Kidney capillary endothelial cell (primary cell): ENCODE results near the gene TXNL4A.

Experiments
- DNase-seq: peaks from one replicate; pipeline ENCODE4 v3.0.0-alpha.2; 2018; ENCODE audit warnings: low spot score

Gene TXNL4A

DNA sequence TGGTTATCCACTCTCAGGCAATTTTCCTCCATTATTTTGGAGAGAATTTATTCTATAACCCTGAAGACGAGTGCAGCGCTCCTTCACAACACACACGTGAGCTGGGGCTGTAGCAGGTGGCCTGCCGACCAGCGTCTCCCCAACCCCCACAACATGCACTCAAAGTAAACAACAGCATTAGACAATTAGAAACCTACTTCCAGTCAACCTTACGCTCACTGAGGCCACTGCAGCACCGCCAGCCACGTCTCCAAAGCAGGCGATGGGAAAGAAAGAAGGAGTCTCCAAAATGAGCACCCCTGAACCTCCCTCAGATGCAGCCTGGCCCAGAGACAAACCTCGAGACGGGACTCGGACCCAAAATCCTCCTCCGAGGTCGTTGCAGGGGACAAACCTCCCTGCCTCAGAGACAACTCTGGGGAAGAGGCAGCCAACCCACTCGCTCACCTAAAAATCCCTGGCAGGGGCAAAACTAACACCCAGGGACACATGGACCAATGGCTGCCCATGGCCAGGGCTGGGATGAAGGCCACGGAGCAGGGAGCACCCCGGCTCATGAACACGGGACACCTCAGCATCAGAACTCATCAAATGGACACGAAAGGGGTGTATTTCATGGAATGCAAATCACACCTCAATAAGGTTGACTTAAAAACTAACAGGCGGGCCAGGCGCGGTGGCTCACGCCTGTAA lies 39.5 kb downstream of the TXNL4A start:
- no peak for DNase-seq

DNA sequence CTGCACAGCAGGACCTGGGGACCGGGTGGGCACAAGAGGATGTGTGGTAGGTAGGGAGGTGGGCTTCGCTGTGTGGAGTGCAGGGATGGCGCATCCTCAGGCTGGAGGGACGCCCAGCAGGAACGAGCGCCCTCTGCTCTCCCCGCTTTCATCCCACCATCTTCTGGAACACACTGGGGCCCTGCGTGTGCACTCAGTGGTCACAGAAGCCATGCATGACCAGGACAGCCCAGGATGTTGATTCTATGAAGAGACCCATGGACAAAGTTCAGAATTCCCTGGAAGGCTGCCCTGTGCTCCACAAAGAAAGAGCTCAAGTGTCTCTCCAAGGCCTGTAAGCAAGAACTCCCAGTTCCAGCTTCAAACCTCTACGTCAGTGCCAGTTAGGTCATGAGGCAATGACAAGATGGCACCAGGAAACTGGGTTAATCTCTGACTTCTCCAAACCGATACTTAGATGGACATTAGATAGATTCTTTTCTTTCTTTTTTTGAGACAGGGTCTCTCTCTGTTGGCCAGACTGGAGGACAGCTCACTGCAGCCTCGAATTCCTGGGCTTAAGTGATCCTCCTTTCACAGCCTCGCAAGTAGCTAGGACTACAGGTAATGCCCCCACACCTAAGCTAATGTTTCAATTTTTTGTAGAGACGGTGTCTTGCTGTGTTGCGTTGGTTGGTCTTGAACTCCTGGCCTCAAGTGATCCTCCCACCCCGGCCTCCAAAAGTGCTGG lies 40.3 kb downstream of the TXNL4A start:
- DNase-seq: no peak

DNA sequence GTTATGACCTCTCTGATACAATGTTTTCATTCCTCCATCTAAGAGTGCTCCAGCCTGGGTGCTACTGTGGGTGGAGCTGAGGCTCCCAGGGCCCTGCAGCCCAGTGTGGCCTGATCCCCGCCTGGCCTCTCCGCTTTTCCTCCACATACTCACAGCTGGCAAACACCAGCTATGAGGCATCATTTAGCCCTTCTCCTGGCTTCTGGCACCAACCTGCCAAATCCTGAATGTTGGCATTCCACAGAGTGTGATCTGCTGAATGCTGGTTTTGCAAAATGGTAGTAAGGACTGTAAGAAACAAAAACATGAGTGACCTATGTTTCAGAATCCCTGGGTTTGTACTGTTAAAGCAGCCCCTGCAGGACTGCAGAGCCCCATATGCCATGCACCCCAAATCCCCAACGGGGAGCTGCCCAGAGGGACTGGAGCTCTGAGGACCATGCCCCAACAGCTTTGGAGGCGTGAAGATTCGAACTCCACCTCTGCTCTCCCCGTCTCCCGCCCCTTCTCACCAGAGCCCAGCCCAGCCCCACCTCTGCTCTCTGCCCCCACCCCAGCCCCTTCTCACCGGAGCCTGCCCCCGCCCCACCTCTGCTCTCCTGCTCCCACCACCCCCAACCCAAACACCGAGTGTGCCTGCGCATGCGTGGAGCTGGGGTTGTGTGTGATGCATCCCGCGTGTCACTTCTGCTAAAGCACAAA lies 41.2 kb downstream of the TXNL4A start:
- DNase-seq: no peak

DNA sequence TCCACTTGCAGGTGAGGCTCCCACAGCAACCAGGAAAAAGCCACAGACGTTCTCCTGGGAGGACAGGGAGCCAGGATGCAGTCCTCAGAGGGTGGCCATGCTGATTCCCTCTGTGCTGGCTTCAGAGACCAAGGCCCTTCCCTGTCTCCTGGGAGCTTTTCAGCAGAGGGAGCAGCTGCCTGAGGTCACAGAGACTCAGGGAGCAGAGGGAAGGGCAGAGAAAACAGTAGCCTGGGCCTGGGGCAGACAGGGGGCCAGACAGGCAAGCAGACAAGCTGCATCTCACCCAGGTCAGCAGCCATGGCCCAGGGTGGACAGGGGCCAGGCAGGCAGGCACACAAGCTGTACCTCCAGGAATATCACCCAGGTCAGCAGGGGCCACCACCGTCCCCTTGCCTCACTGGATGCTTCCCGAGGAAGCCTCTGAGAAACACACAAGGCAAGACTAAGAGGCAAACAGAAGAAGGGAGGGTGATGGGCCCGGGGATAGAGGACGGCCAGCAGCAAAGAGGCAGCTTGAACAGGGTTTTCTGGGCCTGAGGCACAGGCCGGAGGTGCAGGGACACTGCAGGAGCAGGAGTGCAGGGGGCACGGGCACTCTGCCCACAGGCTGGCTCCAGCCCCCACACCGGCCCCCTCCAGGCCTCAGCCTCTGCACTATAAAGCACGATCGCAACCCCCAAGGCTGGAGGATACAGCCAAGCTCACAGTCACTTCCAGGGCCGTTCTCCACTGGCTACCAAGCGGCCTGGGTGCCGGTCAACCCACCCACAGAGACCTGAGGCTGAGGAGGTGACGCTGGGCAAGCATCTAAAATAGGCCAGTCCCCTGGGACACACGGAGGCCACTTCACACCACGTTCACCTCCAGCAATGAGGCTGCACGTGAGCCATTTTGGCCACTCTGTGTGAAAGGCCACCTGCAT lies 43.0 kb downstream of the TXNL4A start:
- no peak for DNase-seq

DNA sequence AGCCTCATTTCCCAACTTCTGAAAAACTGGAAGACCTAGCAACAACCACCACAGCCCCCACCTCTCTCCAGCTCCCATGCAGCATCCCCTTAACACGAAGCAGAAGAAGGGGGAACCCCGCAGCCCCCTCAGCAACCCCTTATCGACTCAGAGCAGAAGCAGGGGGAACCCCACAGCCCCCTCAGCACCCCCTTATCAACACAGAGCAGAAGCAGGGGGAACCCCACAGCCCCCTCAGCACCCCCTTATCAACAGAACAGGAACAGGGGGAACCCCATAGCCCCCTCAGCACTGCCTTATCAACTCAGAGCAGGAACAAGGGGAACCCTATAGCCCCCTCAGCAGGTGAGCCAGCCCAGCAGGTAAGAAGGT lies 43.6 kb downstream of the TXNL4A start:
- DNase-seq: no peak

DNA sequence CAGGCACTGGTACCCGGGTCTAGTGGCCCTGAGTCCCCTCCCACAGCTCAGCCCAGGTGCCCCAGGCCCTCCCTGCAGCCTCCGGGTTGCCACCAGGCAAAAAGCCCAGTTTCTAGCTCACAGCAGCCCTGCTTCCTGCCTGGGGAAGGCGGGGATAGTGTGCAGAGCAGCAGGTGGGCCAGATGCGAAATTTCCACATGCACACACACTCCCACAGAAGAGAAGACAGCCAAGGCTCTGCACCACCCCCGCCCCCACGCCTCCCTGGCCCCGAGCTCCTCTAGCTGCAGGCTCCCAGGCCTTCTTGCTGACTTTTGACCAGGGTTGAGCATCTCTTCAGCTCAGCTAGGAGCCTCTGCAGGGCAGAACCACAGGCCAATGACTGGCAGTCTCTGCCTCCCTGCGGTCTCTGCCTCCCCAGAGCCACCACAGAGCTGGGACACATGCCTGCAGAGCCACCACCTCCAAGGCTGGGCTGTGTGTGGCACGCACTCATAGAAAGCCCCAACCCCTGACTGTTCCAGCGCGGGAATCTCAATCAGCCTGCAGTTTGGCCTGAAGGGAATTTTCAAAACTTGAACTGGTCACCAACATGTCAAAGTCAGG lies 44.1 kb downstream of the TXNL4A start:
- no peak for DNase-seq

DNA sequence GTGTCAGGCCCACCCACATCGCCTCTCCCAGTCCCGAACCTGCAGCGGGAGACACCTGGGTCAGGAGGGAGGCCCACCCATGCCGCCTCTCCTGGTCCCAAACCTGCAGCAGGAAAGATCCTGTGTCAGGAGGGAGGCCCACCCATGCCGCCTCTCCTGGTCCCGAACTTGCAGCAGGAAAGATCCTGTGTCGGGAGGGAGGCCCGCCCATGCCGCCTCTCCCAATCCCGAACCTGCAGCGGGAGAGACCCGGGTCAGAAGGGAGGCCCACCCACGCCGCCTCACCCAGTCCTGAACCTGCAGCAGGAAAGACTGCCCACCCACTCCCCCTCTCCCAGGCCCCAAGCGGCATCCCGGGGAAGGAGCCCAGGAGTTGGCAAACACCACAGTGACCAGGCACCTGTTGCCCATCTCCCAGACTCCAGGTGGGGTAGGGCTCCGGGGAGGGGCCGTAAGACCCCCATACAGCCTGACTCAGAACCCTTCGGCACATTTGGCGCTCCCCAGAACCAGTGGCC lies 44.7 kb downstream of the TXNL4A start:
- no peak for DNase-seq

DNA sequence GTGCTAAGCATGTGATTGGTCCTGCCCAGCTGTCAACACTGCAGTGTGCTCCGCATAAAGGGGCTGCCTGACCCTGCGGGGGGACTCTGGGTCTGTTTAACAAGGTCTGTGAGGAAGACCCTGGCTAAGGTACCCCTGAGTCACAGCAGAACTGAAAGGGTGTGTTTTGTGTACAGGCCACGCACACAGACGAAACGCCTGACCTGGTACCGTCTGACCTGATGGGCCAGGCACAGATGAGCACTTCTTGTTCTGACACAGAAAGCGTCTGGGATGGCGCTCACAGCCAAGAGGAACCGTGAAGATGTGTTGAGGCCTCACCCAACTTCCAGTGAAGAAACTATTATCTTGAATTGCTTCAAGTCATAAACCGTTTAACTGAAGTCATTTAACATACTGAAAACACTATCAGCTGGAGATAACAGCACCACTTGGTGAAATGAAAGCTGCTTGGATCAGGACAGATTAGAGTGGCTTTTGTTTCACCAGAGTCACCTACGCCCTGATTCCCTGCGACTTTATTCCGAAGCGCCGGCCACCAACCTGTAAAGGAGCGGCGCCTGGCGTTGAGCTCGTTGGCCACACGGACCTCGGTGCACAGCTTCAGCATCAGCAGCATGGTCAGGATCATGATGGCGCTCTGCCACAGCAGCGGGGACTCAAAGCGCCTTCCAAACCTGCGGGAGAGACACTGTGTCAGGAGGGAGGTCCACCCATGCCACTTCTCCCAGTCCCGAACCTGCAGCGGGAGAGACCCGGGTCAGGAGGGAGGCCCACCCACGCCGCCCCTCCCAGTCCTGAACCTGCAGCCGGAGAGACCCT lies 45.4 kb downstream of the TXNL4A start:
- DNase-seq: no peak

DNA sequence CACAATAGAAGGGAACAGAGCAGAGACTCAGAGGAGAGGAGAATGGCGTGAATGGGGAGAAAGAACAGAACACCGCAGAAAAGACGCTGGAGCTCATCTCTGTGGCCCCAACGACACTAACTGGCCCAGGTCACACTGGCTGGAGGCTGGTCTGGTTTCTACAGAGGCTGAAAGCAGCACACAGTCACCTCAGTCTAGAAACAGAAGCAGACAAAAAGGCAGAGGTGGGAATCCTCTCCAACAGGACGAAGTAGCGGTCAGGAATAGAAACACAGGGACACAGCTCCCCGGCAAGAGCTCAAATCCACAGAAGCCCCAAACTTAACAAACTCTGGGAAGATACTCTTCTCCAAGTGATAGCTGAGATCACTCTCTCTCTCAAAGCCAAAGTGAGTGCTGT lies 46.2 kb downstream of the TXNL4A start:
- no peak for DNase-seq

DNA sequence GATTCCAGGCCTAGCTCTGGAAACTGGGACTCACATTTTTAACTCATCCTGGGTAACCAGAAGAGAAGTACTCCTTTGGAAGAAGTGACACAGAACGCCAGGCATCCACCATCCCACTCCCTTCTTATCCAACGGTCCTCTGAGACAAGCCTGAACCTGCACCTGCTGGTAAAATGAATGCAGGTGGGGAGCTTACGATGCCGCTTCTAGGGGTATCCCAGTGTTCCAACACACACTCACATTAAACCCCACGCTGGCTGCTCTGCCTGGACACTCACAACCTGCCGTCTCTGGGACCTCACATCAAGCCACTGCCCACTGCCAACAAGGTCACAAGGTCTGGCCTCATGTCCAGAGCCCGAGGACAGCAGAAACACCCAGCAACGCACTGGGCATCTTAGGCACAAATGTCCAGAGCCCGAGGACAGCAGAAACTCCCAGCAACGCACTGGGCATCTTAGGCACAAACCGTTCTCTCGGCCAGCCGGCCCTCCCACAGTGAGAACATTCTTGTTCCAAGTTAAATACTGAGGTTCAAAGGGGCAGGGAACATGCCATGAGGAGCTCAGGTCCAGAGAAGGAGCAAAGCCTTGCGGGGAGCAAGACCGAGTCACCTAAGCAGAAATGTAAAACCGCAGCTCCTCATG lies 46.8 kb downstream of the TXNL4A start:
- no peak for DNase-seq

DNA sequence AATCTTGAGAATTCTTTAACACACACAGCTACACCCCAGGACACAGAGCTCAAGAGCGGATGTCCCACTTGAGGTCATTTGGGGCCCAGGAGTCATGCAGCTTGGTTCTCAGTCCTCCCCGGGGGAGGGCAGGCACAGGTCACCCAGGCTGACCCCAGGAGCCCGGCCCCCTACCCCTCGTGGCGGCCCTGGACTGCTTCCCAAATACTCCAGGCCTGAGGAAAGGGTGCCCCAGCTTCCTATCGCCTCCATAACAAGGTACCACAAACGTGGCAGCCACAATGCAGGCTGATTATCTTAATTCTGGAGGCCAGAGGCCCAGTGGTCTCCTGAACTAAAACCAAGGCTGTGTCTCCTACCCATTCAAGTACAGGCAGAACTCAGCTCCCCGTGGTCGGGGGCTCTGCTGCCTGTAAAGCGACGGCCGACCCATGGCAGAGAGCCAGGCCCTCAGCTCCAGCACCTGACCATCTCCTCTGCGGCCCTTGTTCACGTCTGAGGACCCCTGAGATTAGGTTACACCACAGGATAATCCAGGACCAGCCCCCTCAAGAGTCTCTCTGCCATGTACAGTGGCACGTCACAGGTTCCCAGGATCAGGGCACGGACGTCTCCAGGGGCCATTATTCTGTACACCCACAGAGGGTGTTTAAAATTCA lies 47.4 kb downstream of the TXNL4A start:
- DNase-seq: no peak

DNA sequence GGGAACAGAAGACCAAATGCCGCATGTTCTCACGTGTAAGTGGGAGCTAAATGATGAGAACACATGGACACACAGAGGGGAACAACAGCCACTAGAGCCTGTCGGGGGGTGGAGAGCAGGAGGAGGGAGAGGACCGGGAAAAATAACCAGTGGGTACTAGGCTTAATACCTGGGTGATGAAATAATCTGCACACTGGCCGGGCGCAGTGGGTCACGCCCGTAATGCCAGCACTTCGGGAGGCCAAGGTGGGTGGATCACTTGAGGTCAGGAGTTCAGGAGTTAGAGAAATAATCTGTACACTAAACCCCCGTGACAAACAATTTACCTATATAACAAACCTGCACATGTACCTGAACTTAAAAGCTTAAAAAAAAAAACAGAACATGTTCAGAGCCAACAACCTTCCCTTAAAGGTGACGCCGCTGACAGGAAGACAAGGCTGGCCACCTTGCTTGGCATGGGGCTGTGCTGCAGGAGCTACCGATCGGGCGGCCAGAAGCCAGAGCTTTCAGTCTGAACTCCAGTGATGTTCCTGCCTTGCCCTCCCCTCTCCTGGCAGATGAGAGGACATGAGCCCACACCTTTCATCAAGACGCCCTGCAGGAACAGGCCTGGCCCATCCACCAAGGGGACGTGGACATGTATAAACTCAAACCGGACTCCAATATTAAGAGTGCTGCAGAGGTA lies 48.1 kb downstream of the TXNL4A start:
- no peak for DNase-seq

DNA sequence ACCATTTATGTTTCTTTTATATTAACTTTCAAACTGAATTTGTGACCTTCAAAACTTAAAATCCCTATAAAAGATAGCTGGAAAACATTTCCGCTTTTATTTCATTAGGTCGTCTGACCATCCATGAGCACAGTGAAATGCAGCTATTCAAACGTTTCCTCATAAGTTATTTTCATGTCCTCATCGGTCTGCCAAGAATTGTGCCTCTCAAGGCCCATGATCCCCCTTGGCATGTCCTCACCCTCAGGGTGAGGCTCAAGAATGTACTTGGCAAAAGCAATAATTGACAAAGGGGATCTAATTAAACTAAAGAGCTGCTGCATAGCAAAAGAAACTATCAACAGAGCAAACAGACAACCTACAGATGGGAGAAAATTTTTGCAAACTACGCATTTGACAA lies 49.3 kb downstream of the TXNL4A start:
- no peak for DNase-seq

DNA sequence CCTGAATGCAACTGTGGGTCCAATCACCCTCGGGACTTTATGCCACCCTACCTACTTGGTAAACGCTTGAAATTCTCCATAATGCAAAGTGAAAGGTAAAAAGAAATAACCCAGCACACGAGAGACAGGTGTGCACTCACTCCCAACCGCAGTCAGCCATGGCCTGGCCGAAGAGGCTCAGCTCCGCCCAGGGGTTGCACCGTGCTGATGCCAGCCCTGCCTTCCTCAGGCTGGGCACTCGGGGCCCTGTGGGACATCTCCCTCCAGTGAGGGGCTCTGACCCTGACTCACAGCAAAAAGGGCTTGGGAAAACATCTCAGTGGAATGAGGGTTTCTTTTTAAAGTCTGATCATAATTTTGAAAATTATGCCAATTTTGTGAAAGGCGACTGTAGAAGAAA lies 50.2 kb downstream of the TXNL4A start:
- no peak for DNase-seq

DNA sequence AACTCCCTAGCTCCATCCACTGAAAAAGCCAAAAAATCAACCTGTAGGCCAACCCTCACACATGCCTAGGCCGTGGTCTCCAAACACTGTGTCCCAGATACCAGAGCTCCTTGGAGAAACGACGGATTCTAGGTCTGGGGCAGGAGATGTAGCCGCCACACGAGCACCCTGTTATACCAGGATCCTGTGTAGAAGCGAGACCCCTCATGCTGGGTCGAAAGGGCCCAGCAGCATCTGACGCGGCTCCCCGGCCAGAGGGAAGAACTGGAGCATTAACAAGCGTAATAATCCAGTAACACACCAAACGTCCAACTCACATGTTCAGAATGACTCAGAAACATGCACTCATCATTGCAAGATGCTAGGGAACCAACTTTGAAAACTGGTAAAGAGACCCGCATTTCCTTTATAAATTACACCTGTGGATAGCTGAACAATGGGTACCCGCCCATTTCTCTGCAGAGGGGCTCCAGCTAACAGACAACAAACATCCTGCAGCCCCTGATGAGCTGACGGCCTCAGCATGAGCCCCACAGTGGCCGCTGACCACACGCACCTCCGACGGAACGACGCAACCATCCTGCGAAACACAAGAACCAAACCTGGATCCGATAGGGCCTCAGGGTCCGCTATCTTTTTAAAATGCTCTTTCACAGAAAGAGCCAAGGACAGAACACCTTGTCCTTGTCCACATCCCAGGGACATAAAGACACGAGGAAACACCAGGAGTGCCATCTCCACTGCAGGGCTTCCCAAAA lies 51.1 kb downstream of the TXNL4A start:
- no peak for DNase-seq

DNA sequence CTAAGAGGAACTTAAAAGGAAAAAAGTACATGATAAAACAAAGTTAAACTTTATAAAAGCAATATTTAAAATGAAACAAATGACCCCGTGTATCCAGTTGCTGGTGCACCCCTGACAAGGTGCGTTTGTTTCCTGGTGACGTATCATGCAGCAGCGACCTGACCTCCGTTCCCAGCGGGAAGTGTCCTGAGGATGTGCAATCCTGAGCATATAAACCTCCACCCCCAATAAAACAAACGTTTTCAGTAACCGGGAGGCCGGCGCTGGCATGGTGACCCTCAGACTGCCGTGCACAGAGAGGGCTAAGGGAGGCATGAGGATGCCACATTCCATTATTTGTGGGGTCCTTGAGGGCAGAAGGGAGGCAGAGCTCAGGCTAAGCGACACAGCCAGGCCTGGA lies 51.7 kb downstream of the TXNL4A start:
- DNase-seq: no peak

DNA sequence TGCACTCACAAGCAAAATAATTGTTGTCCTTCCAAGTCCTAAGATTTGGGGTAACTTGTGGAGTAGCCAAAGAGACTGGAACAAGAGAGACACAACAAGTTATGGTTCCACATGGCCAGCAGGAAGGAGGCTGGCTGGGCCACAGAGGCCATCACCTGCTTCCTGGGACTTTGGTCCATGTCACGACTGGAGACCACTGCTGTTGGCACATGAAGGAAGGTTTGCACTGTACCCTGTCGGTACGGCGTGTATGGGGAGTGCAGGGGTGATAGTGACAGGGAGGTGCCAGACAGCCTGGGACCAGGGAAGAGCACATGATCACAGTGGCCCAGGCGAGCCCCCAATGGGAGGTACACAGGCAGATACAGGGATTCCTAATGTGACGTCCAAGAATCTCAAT lies 52.4 kb downstream of the TXNL4A start:
- DNase-seq: no peak

DNA sequence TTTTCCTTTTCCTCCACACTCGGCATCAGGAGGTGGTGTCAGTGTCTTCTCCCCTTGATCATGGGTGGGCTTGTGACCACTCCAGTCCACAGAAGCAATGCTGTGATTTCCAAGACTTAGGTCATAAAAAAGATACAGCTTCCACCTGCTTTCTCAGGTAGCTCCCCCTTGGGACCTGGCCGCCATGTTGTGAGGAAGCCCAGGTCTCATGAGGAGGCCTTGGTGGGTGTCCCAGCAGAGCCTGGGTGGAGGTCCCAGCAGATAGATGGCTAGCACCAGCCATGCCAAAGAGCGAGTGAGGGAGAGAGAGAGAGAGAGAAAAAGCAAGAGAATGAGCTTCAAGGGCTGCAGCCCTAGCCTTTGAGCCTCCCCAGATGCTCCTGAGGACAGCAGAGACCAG lies 52.9 kb downstream of the TXNL4A start:
- no peak for DNase-seq
